Measurements from ENCODE around the gene EDN2.

DNA sequence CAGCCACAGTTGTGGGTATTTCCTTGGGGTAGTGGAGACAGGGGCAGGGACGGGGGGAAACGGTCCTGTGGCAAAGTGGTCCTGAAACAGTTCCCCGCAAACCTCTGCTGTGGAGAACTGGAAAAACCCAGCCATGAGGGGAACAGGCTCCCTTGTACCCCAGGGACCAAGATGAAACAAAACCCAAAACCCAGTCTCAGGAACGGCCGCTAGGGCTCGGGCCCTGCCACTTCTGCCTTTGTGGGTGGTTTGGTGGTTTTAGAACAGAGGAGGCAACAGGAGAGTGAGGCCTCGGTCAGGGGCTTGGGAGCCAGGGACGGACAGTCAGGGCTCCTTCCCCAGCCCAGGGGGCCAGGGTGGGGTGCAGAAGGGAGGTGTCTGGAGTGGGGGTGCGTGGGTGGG is 24.8 kb upstream of the EDN2 start:
- TF ChIP-seq, protein P1, sequence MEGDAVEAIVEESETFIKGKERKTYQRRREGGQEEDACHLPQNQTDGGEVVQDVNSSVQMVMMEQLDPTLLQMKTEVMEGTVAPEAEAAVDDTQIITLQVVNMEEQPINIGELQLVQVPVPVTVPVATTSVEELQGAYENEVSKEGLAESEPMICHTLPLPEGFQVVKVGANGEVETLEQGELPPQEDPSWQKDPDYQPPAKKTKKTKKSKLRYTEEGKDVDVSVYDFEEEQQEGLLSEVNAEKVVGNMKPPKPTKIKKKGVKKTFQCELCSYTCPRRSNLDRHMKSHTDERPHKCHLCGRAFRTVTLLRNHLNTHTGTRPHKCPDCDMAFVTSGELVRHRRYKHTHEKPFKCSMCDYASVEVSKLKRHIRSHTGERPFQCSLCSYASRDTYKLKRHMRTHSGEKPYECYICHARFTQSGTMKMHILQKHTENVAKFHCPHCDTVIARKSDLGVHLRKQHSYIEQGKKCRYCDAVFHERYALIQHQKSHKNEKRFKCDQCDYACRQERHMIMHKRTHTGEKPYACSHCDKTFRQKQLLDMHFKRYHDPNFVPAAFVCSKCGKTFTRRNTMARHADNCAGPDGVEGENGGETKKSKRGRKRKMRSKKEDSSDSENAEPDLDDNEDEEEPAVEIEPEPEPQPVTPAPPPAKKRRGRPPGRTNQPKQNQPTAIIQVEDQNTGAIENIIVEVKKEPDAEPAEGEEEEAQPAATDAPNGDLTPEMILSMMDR (IDR thresholded peaks at IDR 0.05): no peak
- TF ChIP-seq POLR2AphosphoS5 (IDR thresholded peaks at IDR 0.05): no peak
- no peak for TF ChIP-seq POLR2A (IDR thresholded peaks at IDR 0.05)

Data from breast epithelium (tissue), 3 donors.